Activated CD4-positive, alpha-beta T cell treated with anti-CD3 and anti-CD28 coated beads, Interleukin-2, amount 50 U/mL, for 48 hours (primary cell): Measurements from ENCODE around the gene PARD3.

Experiments used
- DNase-seq, 2 experiments: peaks; one replicate each; pipeline ENCODE4 v3.0.0-alpha.2; 2020

PARD3 gene

DNA sequence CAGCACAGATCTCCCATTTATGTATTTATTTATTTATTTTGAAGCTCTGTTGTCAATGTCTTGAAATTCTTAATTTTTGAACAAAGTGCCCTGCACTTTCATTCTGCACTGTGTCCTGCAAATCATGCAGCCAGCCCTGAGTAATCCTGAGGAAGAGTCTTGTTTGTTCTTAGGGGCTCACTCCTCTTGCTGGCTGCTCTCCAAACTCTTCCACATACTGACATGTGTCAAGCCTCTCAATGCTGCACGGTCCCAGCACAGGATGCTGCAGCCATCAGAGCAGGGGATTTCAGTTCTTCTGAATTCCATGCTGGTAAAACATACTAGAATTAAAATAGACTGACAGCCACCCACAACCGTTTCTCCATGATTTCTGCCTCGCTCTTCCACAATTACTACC is 207.2 kb downstream of the PARD3 start:
- DNase-seq, result no peak

DNA sequence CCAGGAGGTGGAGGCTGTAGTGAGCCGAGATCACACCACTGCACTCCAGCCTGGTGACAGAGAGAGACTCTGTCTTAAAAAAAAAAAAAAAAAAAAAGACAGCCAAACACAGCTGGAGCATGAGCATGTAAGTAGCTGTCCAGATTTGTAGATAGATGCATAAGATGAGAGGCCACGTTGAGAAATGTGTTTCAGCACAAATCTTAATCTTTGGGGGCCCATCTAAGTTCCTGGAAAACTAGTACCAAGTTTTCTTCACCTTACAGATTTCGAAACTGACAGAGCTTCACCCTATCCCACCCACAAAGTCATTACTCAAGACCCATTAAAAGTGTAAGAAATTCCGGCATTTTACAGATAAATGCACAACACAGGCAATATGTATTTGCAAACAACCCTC is 208.2 kb downstream of the PARD3 start:
- no peak for DNase-seq

GRCh38 chr10:34602478-34602877 is 212.6 kb downstream of the PARD3 start:
- DNase-seq, result no peak

DNA sequence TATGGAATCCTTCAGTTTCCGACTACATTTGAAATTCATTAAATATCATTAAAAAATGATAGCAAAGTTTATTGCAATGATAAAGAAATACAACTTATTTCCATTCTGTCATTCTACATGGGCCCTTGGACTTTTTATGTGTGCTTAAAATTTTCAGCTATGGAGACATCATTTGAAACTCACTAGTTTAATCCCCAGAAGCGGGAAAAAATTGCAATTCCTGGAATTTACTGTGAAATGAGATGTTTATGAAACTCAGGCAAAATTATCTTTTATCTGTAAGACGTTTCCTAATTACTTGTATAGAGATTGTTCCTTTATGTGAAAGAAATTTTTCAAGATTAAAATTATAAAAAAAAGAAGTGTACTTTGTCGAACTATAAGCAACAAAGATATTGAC is 213.4 kb downstream of the PARD3 start:
- no peak for DNase-seq

DNA sequence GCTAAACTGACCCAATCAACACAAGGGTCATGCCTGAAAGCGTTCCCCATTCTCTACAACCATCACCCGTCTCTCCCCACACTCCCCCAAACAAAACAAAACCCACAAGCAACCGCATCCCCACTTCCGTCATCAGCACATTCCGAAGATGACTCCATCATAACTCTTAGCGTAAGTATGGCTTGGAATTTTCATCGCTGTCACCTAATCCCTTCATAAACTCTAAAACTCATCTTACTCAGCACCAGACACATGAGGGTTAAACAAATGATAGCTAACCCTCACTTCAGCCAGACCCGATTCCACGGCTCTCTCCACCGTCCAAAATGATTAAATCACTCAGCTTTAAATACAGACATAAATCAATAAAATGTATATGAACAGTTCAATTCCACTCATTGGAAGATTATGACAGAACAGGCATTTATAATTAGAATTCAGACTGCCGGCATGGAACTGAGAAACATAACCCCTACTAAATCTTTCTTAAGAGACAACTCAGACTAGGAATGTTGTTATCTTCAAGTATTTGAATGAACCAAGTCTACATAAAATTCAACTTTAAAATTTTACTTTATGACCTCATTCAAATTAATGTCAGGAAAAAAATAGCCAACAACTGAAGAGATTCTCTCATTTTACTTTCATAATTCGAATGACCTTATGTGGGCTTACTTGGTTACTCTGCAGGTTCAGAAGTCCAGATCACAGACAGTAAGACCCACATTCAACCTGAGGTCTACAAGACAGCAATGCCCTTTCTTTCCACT is 215.9 kb downstream of the PARD3 start:
- DNase-seq, result no peak

DNA sequence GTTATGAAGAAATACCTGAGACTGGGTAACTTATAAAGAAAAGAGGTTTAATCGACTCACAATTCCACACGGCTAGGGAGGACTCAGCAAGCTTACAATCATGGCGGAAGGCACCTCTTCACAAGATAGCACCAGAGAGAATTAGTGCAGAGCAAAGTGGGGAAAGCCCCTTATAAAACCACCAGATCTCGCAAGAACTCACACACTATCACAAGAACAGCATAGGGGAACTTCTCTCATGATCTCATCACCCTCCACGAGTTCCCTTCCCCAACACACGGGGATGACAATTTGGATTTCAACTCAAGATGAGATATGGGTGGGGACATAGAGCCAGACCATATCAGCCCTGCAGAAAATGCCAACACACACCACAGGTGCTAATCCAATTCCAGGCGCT is 218.7 kb downstream of the PARD3 start:
- DNase-seq, result no peak

- DNase-seq, result no peak
Observed at GRCh38 chr10:34593930-34594329, 221.2 kb downstream of the PARD3 start.

DNA sequence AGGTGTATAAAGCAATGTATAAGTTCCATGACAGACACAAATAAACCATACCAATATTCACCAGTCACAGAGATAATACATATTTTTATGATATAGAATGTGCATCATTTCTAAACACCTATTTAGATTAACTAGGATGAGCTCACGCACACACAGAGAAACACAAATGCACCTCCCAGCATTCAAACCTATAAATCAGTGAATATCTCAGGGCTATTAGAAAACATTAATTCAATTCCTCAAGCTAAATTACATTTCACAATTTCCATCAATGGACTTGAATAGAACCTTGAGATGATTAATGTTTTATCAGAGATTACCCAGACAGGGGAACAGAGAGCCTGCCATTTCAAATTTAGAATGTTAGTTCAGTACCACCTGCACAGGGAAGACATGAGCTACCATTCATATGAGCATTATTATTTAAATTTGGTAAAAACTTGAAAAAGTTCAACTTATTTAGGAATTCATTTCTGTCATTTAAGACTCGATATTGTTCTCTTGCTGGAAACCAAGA is 221.7 kb downstream of the PARD3 start:
- no peak for DNase-seq

DNA sequence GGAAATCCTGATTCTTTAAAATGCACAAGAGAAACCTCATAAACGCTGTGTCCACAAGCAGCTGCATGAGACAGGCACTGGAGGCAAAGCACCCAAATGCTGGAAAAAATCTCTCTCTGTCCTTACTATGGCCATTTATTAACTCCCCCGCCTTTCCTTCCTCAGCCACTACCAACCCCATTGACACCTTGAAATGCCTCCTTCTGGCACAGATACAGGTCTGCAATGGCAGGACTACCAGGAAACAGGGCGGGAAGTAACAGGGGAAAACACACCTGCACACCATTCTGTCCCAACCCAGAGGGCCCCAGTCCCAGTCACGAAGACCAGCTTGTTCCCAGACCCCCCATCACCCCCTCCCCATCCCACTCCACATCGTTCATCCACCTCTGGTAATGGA is 224.3 kb downstream of the PARD3 start:
- no peak for DNase-seq

DNA sequence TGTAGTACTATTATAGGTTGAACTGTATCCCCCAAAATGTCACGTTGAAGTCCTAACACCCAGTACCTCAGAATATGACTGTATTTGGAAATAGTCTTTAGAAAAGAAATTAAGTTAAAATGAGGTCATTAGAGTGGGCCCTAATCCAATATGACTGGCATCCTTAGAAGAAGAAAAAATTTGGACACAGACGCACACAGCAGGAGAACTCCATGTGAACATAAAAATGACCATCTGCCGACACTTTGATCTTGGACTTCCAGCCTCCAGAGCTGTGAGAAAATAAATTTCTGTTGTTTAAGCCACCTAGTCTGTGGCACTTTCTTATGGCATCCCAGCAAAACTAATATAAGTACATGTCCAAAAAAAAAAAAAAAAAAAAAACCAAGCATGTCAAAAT is 225.8 kb downstream of the PARD3 start:
- no peak for DNase-seq

DNA sequence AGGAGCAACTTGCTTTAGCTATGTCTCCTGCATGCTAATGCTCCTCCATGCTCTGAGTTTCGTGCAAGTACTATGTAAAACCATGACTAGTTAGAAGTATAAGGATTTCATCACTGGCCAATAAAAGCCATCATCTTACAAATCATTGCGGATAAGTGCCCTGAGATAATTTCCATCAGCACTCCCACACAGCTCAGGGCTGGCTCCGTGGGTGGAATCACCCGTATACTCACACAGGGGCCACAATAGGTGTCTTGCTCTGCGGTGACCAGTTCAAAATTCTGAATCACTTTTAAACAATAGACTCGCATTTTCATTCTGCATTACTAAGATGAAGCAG is 227.4 kb downstream of the PARD3 start:
- DNase-seq, result no peak

DNA sequence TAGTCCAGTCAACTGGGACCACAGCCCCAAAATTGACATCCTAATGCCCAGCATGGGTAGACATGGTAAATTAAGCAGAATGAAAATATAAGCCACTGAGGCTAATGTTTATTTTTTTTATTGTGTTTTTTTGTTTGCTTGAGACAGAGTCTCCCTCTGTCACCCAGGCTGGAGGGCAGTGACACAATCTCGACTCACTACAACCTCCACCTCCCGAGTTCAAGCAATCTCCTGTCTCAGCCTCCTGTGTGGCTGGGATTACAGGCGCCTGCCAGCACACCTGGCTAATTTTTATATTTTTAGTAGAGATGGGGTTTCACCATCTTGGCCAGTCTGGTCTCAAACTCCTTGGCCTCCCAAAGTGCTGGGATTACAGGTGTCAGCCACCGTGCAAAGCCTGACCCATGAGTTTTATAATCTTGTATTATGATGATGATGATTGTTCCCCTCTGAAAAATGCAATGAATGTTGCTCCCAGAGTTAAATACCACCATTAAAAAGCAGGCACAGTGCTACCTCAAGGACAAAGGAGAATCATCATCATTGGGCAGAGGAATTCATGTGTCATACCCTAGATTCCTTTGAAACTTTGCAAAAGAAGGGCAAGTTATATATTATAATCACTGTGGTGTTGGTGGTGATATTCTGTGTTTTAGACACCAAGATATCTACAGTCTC is 228.0 kb downstream of the PARD3 start:
- no peak for DNase-seq

DNA sequence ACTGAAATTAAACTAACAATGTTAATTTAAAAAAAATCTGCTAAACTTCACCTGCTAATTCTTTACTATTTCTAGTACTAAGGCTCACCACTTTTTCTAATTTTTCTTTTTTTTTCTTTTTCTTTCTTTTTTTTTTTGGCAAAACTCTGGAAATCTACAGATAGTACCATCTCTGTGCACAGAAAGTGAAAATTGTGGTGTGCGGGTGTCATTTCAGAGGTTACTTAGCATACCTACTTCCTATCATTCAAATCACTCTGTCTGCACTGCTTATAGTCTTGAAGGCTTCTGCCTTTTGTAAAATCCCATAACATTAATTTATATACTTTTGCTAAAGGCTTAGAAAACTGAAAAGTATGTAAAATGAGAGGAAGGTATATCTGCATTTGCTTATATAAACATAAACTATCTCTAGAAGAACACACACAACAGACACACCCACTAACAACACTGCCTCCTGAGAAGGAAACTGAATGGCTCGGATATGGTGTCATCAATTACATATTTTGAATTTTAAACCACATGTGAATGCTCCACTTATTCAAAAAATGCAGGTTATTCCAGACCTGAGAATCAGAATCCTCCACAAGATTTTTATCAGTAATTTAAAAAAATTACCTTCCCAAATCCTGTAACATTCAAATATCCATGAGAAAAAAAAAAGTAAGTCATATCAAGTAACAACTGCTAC is 229.5 kb downstream of the PARD3 start:
- DNase-seq, result no peak

DNA sequence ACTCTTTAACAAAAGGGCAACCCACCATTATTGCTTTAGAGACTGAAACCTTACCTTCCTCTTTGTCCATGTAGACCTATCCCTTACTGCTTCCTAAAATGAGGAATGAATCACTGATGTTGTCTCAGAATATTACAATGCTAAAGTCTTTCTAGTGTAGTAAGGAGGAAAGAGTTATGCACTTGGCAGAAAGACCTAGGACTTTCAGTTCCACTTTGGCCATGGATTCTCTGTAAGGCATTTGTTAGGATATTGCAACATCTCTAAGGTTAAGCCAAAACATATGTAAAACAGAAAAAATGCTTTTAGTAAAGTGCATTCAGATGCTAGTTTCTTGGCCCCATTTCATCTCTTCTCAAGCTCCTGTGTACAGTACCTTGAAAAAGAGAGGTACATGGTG is 230.9 kb downstream of the PARD3 start:
- no peak for DNase-seq

DNA sequence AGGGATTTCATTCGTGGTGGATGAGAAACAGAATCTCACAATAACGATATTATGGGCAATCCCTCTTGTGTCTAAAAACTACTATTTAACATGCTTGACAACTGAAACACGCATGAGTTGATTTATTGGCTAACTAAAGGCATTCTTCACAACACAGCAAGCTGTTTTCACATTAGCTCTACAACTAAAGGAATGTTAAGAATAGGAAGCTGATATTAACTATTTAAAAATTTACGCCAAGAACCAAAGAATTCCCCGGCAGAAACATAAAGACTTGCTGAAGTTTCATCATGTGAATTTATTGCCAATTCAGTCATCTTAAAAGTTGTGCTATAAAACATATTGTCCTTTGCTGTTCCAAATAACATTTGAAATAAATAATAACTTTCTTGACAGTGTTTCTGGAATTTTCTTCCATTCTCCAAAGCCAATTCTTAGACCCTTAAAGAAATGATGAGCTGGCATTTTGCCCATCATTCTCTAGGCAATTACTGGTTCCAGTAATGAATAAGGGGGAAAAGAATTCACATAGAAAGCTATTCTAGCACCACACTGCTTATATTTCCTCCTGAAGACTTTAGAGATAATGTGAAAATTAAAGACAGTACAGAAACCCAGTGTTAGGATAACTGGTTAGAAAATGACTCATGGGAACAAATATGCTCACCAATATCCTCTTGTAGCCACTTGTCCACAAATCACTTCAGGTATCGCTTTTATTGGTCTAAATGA is 233.1 kb downstream of the PARD3 start:
- DNase-seq, result no peak

- DNase-seq, result no peak
Observed at GRCh38 chr10:34580643-34581042, 234.5 kb downstream of the PARD3 start.

- DNase-seq, result no peak
Observed at GRCh38 chr10:34580214-34580613, 234.9 kb downstream of the PARD3 start.

GRCh38 chr10:34578468-34578867 is 236.6 kb downstream of the PARD3 start:
- no peak for DNase-seq

GRCh38 chr10:34576797-34577196 is 238.3 kb downstream of the PARD3 start:
- no peak for DNase-seq

- DNase-seq, result no peak
Observed at GRCh38 chr10:34575882-34576281, 239.2 kb downstream of the PARD3 start.

GRCh38 chr10:34574353-34574934 is 240.7 kb downstream of the PARD3 start:
- DNase-seq, result no peak

- DNase-seq, result no peak
Observed at GRCh38 chr10:34570887-34571286, 244.2 kb downstream of the PARD3 start.
